MM.1S (cell line): Measurements from ENCODE around the gene PIAS4.

Source experiments
- CTCF ChIP-seq: fragments of 300-600 bp; sonication (generic); IDR thresholded peaks from 2 replicates; pipeline ENCODE4 v1.5.1; 2016; ENCODE audit warnings: antibody characterized with exemption, low read length, mixed read lengths
- EZH2phosphoT487 ChIP-seq: fragments of 300-600 bp; sonication (generic); IDR thresholded peaks from 2 replicates; pipeline ENCODE4 v1.6.1; 2018; ENCODE audit warnings: antibody characterized with exemption, low read length

- TF ChIP-seq CTCF = no peak
- no peak for TF ChIP-seq EZH2phosphoT487
These were observed 69.5 kb downstream of the PIAS4 start for GRCh38 chr19:4077007-4077374.
